NCI-H187 treated with DMSO at 0.1 percent for 48 hours (cell line): Measurements from ENCODE around the gene CERK.

Experiments
- DNase-seq: peaks from one replicate; lab custom pipeline; 2025; lab: John Stamatoyannopoulos, UW

CERK gene

GRCh38 chr22:46764779-46765485 lies 26.9 kb upstream of the CERK start:
- no peak for DNase-seq

GRCh38 chr22:46764140-46764680 lies 26.2 kb upstream of the CERK start:
- DNase-seq: no peak

GRCh38 chr22:46763051-46763705 lies 25.1 kb upstream of the CERK start:
- no peak for DNase-seq

- no peak for DNase-seq
Observed at GRCh38 chr22:46762238-46763050, 24.4 kb upstream of the CERK start, which contains the start of gene TBC1D22A. TSS of gene TBC1D22A (plus strand) at chr22:46762650. CDS start at chr22:46762787, 137 bp downstream.

- no peak for DNase-seq
Observed at GRCh38 chr22:46761539-46762237, 23.6 kb upstream of the CERK start.

- DNase-seq: no peak
Observed at GRCh38 chr22:46761017-46761416, 23.0 kb upstream of the CERK start.

GRCh38 chr22:46758867-46759290 lies 20.8 kb upstream of the CERK start:
- no peak for DNase-seq

- no peak for DNase-seq
Observed at GRCh38 chr22:46758121-46758520, 20.1 kb upstream of the CERK start.

- no peak for DNase-seq
Observed at GRCh38 chr22:46757104-46757503, 19.1 kb upstream of the CERK start.

GRCh38 chr22:46756097-46756496 lies 18.0 kb upstream of the CERK start:
- DNase-seq: no peak

- no peak for DNase-seq
Observed at GRCh38 chr22:46755525-46755924, 17.5 kb upstream of the CERK start.

GRCh38 chr22:46754826-46755225 lies 16.8 kb upstream of the CERK start:
- no peak for DNase-seq

GRCh38 chr22:46754110-46754799 lies 16.2 kb upstream of the CERK start:
- DNase-seq: no peak

GRCh38 chr22:46753761-46754109 lies 15.7 kb upstream of the CERK start:
- DNase-seq: no peak

- no peak for DNase-seq
Observed at GRCh38 chr22:46753360-46753759, 15.3 kb upstream of the CERK start.

GRCh38 chr22:46752988-46753310 lies 14.9 kb upstream of the CERK start:
- no peak for DNase-seq

- no peak for DNase-seq
Observed at GRCh38 chr22:46752286-46752987, 14.4 kb upstream of the CERK start.

- DNase-seq: no peak
Observed at GRCh38 chr22:46750863-46751443, 12.9 kb upstream of the CERK start.

GRCh38 chr22:46750530-46750800 lies 12.4 kb upstream of the CERK start:
- DNase-seq: no peak

- no peak for DNase-seq
Observed at GRCh38 chr22:46749682-46750529, 11.9 kb upstream of the CERK start.
